HG03565 (cell line): Measurements from ENCODE around the gene PRKG1.
A peak's percentile ranks its signal among the peaks of the same experiment; 100 is the strongest.

Source experiments
- ATAC-seq: cut with Tn5 transposase; IDR thresholded peaks from one replicate; pipeline ENCODE4 v1.9.1; 2021; ENCODE audit warnings: mild to moderate bottlenecking, moderate library complexity; ENCODE audit not compliant: unreplicated experiment

PRKG1 gene

DNA sequence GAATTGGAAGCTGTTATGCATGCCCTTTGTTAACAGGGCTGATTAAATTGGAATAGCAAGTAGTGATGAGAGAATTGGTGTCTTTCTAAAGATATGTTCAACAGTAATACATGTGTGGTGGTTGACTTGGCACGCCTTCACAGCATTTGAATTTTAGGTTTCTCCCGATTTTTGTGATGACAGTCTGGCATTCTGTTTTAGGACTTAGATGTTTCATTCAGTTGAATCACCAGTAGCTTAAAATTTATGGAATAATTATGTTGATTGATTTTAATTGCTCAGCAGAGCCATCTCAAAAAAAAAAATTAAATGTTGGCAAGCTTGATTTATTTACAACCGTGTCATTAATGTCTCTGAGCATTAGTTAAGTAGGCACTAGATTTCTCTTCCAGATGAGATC, 405.4 kb downstream of the PRKG1 start:
- ATAC-seq, result no peak

GRCh38 chr10:51485668-51486067, 411.4 kb downstream of the PRKG1 start:
- ATAC-seq, result no peak

- ATAC-seq, result no peak
These were observed 413.3 kb downstream of the PRKG1 start for GRCh38 chr10:51487576-51487975.

GRCh38 chr10:51488766-51489408, 414.6 kb downstream of the PRKG1 start:
- ATAC-seq, result no peak

GRCh38 chr10:51498424-51498823, 424.1 kb downstream of the PRKG1 start:
- no peak for ATAC-seq

DNA sequence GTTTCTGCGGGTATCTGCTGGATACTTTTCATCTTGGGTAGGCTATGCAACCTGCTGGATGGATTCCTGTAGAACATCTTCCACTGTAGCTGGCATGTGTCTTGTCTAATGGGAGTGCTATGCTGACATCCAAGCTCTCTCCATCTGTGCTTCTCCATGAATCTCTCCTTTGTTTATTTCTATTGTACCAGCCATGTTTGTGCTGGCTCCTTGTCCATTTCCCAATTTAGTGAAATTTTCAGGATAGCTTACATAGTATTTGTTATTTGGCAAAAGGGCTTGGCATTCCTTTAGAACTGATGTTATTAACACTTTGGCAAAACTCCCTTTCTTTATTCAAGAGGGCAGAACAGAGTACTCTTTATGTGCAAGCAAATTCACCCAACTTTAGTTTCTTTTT, 427.1 kb downstream of the PRKG1 start:
- ATAC-seq, result no peak

DNA sequence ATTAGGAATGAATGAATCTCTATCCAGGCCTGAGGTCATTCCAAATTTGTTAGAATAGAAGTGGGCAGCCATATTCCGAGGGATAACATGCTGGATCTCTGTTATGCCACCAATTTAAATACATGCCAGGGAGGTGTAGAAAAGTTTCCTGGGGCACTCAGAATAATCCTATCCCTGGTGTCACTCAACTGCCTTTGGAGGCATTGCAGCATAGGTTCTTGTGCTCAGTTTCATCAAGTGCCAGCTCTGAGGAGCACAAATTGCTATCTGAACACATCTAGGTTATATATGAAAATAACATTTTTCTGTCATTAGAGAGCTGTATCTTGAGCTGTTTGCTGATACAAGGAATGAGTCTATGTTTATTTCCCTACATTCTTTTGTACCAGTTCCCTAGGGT, 427.8 kb downstream of the PRKG1 start:
- no peak for ATAC-seq

GRCh38 chr10:51503378-51503777, 429.1 kb downstream of the PRKG1 start:
- ATAC-seq, result no peak

DNA sequence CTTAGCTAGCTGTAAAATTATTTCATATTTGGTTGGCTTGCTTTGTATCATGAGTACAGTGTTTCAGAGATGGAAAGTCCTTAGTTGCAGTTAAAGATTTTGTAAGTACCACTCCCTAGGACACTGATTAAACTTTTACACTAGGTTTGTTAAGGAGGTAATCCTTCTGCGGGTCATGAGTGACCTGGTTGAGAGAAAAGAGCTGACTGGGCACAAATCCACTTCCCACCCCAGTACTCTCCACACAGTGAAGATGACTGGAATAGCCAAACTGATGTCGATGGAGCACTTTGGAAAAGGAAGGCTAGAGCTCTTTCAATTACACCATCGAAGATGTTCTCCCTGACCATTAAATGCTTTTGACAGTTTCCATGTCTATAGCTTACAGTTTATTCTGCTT, 433.2 kb downstream of the PRKG1 start:
- no peak for ATAC-seq

GRCh38 chr10:51508156-51508555, 433.9 kb downstream of the PRKG1 start:
- ATAC-seq, result no peak

- no peak for ATAC-seq
These were observed 435.9 kb downstream of the PRKG1 start for GRCh38 chr10:51510231-51510630.

- ATAC-seq, result no peak
These were observed 447.3 kb downstream of the PRKG1 start for GRCh38 chr10:51521605-51522004.

DNA sequence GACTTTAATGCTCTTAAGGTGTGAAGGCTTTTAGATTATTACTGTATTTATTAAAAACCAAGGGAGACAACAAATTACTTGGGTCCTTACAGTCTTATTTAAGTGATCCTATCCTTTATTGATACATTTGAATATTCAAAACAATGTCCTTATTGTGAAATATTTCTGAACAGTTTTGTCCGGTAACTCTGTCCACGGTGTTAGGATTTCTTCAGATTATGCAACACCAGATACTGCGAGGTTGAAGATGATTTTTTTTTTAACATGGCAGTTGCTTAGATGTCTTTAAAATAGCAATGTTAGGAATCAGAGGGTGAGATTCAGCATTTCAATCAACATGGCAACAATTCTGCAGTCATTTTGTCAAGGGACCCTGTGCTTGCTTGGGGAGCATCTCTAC, 448.6 kb downstream of the PRKG1 start:
- ATAC-seq, result no peak

DNA sequence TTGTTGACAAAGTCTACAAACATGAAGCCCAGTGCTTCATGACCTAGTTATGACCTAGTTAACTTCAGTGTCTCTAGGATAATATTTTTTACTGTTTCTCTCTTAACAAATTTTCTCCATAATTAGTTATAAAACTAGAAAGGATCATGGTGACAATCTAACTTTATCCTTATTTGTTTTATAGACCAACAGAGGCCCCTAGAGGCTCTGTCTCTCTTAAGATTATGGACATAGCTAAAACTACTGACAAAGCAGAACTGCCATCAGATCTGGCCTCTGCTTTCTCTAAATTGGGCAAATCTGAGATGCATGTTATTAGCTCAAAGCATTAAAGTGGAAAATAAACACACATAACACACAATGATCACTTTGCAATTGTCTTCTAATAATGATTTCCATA, 449.2 kb downstream of the PRKG1 start:
- ATAC-seq, result no peak

GRCh38 chr10:51524041-51524440, 449.8 kb downstream of the PRKG1 start:
- no peak for ATAC-seq

- ATAC-seq, result no peak
These were observed 453.4 kb downstream of the PRKG1 start for GRCh38 chr10:51527522-51528219.

DNA sequence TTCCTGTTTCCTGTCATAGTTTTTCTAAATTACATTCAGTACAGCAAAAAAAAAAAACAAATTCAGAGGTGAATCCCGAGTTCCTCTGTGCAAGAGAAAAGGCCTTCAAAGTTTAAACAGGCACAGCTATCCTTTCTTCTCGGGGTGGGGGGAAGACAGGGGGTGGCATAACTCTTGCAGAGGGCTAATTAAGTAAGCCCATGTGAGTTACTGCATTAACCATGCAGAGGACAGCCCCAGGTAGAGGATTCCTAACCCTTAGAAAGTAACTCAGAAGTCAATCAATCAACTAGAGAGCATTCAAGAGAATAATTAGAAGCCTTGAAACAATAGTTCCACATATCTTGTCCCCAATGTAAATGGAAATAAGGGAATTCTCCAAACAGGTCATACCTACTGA, 454.2 kb downstream of the PRKG1 start:
- no peak for ATAC-seq

DNA sequence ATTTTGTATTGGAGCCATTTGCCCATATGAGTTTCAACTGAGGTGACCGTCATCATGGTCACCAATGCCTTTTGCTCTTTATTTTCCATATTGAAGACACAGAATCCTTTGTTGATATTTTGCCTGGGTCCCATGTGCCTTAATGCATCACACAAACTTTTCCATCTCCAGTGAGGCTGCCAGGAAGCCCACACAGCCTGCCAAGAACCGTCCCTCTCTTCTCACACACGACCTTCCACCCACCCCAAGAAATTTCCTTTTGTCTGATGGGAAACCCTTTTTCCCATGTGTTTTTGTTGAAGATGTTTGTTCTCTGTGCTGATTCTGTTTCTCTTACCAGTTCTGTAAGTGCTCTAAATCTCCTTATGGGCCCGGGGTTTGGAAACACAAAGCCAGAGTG, 456.3 kb downstream of the PRKG1 start:
- no peak for ATAC-seq

GRCh38 chr10:51532044-51532443, 457.8 kb downstream of the PRKG1 start:
- peak; percentile 52 for ATAC-seq

GRCh38 chr10:51542853-51543252, 468.6 kb downstream of the PRKG1 start:
- ATAC-seq, result no peak

- ATAC-seq, result no peak
These were observed 470.6 kb downstream of the PRKG1 start for GRCh38 chr10:51544933-51545332.

- no peak for ATAC-seq
These were observed 473.7 kb downstream of the PRKG1 start for GRCh38 chr10:51547941-51548340.

GRCh38 chr10:51552879-51553278, 478.6 kb downstream of the PRKG1 start:
- ATAC-seq, result no peak
